GM20000 (cell line): ENCODE results near the gene MARVELD2.

Experiments
- DNase-seq: peaks from one replicate; pipeline ENCODE4 v3.0.0; 2012; ENCODE audit warnings: low spot score
- TF ChIP-seq, protein P1 (sequence below): IDR thresholded peaks from 2 replicates; pipeline ENCODE4 v1.5.1; 2012; ENCODE audit warnings: mild to moderate bottlenecking, control low read depth; ENCODE audit errors: extremely low read depth, missing control alignments

Gene MARVELD2

DNA sequence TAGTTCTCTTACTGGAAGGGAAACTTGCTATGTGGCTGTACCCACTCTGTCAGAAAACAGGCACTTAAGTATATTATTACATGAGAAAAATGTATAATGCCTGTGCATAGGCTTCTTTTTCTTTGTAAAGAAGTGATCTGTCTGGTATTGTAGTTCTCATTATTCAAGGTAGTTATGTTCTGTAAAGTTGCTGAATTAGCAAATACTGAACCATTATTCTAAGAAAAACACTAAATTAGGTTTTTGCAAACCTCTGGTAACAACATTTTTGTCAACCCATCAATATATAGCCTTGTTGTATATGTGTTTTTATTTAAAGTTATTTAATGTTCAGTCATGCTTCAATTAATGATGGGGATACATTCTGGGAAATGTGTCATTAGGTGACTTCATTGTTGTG is 36.5 kb upstream of the MARVELD2 start:
- DNase-seq, result no peak
- TF ChIP-seq, protein P1, sequence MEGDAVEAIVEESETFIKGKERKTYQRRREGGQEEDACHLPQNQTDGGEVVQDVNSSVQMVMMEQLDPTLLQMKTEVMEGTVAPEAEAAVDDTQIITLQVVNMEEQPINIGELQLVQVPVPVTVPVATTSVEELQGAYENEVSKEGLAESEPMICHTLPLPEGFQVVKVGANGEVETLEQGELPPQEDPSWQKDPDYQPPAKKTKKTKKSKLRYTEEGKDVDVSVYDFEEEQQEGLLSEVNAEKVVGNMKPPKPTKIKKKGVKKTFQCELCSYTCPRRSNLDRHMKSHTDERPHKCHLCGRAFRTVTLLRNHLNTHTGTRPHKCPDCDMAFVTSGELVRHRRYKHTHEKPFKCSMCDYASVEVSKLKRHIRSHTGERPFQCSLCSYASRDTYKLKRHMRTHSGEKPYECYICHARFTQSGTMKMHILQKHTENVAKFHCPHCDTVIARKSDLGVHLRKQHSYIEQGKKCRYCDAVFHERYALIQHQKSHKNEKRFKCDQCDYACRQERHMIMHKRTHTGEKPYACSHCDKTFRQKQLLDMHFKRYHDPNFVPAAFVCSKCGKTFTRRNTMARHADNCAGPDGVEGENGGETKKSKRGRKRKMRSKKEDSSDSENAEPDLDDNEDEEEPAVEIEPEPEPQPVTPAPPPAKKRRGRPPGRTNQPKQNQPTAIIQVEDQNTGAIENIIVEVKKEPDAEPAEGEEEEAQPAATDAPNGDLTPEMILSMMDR, result no peak

DNA sequence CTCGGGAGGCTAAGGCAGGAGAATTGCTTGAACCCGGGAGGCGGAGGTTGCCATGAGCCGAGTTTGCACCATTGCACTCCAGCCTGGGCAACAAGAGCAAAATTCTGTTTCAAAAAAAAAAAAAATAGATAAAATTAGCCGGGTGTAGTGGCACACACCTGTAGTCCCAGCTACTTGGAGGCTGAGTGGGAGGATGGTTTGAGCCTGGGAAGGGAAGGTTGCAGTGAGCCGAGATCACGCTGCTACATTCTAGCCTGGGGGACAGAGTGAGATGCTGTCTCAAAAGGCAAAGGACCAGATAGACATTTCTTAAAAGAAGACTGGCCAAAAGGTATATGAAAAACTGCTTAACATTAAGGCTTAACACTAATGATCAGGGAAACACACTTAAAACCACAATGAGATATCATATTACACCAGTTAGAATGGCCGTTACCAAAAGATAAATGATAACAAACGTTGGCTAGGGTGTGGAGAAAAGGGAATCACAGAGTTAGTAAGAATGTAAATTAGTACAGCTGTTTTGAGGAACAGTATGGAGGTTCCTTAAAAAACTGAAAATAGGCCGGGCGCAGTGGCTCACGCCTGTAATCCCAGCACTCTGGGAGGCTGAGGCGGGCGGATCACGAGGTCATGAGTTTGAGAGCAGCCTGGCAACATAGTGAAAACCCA is 10.1 kb upstream of the MARVELD2 start:
- no peak for DNase-seq
- TF ChIP-seq, protein P1, result no peak

DNA sequence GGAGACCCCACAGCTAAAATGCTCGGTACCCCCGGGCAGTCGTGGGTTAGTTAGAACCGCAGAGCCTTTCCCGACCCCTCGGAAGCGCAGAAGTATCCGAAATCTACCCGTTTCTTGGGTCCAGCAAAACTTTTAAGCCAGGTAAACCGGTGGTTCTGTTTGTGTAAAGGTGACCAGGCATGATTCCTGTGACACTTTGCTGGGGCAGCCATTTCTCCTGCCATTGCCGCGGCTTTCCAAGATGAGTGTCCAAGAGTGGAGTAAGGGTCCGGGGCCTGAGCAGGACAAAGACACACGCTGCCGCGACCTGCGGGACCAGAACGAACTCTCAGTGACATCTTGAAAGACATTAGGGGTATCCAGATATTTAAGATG is 655 bp downstream of the MARVELD2 start:
- peak; percentile 25 for DNase-seq
- TF ChIP-seq, protein P1, result no peak

DNA sequence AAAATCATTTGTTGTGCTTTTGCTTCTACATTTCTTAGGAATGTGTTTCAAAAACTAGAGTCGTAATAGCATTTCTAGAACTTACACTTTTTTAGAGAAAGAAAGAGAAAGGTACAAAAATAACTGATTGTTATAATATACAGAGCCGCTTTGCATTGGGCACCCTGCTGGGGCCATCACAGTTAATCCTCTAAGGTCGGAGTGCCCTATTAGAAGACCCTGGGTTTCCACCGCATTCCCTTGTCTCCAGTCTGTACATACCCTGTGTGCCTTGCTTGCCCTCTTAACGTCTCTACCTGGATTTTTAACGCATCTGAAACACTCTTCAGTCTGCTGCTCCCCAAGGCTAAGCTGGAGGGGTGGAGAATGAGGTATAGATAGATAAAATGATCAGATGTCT is 1.3 kb downstream of the MARVELD2 start:
- TF ChIP-seq, protein P1, result no peak
- DNase-seq, result no peak

GRCh38 chr5:69416699-69417098 is 1.8 kb downstream of the MARVELD2 start:
- TF ChIP-seq, protein P1, result no peak
- no peak for DNase-seq

DNA sequence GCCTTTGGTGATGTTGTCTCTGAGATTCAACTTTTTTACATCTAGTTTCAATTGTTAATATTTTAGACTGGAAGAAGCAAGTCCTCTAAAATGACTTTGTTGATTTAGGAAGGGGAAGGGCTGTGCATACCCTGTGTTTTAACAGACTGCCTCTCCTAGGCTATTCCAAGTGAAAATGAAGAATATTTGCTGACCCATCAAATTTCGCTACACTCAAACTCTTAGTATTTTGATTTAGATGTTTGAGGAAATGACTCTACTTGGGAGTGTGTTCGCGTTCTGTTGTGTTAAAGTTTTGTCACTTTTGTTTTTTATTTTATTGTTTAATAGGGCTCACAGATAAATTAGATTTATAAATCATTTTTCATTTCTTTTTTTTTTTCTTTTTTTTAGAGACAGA is 3.6 kb downstream of the MARVELD2 start:
- TF ChIP-seq, protein P1, result no peak
- DNase-seq, result no peak

- DNase-seq, result no peak
- TF ChIP-seq, protein P1, result no peak
These were observed 16.7 kb downstream of the MARVELD2 start for GRCh38 chr5:69431424-69432303.
